Measurements from ENCODE around the gene CFAP45.

The CFAP45 gene

GRCh38 chr1:159923203-159924024 is 23.4 kb upstream of the CFAP45 start:
- DNase-seq (ENCODE audit: low read depth, low spot score), result peak; percentile 54

DNA sequence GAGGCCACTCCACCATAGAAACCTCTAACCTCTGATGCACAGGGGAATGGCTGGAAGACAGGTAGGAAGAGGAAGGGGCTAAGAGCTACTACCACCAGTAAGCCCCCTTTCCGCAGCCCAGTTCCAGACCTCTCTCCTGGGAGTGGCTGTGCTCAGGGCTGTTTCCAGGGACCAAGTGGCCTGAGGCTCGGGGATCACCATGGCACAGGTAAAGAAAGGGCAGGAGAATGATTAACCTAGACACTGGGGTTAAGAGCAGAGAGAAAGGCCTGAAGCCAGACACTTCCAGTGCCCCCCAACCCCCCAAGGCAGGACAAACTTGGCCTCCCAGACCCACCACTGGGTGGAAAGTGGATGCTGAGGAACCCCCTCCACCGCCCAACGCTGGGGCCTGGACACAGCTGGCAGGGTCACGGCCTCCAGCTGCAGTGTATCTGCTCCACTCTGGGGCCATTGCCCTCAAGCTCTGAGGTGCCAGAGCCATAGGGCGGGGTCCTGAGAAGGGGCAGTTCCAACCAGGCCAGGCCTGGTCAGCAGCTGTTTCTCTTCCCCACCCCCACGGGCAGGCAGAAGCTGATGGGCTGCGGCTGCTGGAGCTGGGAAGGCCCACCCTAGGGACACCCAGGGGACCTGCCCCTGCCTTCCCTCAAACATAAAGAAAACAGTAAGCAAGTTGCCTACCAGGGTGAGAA is 22.7 kb upstream of the CFAP45 start:
- no peak for DNase-seq (ENCODE audit: low read depth, low spot score)

DNA sequence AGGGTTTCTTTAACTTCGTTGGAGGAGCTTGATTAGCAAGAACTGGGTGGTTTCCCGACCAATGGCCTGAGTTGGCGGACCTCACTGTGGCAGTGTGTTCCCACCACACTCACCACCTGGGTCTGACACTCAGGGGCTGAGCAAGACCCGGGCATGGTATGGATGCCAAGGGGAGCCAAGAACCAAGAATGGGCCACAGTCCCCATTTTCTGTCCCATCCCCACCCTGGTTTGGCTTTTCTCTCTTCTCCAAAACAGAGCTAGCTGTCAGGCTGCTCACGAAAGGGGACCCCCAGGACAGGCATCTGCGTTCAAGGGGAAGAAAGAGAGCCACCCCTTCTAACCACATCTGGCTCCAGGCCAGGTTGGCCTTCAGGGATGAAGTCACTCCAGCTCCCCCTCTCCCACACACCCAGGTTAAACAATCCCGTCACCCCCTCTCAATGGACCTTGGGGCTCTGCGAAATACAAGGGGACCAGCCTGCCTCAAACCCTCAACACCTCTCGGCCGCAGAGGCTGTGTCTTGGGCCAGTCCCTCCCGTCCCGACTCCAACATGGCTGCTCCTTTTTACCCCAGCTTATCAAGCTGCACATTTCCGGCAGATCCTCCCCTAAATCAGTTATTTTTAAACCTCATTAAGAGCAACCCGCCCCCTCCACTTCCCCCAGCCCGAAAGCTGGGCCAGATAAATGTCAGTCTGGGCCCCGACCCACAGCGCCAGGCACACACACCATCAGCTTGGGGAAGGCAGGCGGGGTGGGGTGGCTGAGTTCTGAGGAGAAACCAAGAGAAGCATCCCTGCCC is 21.9 kb upstream of the CFAP45 start:
- DNase-seq (ENCODE audit: low read depth, low spot score), result no peak

GRCh38 chr1:159921251-159921650 is 21.3 kb upstream of the CFAP45 start:
- DNase-seq (ENCODE audit: low read depth, low spot score), result no peak

DNA sequence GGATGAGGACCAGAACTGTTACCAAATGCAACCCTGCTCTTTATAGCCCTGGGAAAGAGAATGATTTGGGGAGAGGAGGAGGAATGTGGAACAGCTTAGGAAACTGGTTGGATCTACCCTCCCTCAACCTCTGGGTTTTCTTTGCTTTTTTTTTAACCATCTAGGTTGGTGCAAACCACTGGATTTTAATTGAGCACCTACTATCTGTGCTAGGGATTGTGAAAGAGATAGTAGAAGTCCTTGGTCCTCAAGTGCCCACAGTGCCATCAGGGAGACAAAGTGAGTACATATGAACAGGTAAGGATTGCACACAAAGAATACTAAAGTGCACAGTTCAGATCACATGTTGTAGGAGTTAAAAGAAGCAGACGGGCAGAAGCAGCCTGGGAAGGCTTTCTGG is 20.7 kb upstream of the CFAP45 start:
- DNase-seq (ENCODE audit: low read depth, low spot score), result no peak

DNA sequence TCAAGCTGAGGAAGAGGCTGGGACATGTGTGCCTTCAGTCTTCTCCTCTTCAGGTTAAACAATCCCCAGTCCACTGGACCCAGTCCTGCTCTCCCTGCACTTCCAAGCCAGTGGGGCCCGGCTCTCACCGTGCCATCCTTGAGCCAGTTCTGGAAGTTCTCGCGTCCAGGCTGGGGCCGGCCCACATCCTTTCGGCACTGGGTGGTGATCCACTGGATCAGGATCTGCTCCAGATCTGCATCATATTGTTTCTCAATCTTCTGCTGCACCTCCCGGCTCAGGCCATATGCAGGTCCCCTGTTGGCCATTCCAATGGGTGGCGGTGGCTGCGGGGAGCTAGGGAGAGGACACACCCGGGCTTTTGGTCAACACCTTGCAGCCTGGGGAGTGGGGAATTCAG is 20.2 kb upstream of the CFAP45 start:
- DNase-seq (ENCODE audit: low read depth, low spot score), result no peak

- DNase-seq (ENCODE audit: low read depth, low spot score), result no peak
Measured at GRCh38 chr1:159919236-159919865, 19.4 kb upstream of the CFAP45 start.

DNA sequence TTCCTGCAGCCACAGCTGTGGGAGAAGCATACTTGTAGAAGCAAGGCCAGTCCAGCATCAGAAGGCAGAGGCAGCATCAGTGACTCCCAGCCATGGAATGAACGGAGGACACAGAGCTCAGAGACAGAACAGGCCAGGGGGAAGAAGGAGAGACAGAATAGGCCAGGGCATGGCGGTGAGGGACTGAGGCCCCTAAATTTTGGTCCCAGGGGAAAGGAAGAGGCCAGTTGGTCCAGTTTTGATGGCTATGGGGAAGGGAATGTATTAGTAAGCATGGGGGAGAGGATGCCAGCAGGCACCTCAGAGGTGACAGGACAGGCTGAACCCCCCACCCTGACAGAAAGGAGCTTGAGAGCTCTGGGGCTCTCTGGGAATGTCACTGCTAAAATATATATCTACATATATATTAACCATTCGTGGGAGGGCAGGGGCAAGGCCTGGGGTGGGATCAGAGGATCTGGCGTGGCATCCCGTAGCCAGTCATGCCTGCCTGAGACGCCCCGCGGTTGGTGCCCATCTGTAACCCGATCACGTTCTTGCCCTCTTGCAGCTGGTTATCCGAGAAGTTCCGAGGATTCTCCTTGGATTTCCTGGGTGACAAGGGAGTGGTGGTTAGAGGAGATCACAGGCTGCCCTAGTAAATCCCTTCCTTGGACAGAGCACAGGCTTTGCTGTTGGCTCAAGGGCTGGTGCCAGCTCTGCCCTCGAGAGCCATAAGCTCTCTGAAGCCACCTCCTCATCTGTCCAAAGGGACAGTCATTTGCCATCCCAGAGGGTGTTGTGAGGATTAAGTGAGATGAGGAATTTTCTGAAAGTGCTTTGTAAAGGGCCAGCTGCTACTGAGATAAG is 18.6 kb upstream of the CFAP45 start:
- DNase-seq (ENCODE audit: low read depth, low spot score), result no peak

DNA sequence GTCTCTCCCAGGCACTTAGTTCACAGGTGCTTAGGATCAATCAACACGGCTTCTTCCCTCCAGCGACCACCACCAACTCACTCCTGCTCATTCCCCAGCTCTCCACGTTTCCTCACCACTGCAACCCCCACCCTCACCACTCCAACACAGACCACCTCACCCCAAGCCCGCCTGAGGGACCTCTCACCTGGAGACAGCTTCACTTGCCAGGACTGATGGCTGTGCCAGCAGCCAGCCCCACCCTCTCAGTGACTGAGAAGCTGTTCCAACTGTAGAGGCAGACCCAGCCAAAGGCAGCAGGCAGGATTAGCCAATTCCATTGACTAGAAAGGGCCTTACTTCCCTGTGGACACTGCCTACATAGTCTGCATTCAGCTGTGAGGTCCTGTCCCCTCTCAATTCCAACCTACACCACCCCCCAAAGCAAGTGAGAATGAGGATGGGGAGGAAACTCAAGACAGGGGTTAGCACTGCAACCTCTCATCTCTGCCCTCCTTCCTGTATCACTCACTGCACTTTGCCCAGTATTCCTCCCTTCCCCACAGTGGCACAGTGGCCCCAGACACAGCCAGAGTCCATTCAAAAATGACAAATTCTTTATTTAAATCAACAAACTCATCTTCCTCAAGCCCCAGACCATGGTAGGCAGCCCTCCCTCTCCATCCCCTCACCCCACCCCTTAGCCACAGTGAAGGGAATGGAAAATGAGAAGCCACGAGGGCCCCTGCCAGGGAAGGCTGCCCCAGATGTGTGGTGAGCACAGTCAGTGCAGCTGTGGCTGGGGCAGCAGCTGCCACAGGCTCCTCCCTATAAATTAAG is 17.8 kb upstream of the CFAP45 start:
- no peak for DNase-seq (ENCODE audit: low read depth, low spot score)

DNA sequence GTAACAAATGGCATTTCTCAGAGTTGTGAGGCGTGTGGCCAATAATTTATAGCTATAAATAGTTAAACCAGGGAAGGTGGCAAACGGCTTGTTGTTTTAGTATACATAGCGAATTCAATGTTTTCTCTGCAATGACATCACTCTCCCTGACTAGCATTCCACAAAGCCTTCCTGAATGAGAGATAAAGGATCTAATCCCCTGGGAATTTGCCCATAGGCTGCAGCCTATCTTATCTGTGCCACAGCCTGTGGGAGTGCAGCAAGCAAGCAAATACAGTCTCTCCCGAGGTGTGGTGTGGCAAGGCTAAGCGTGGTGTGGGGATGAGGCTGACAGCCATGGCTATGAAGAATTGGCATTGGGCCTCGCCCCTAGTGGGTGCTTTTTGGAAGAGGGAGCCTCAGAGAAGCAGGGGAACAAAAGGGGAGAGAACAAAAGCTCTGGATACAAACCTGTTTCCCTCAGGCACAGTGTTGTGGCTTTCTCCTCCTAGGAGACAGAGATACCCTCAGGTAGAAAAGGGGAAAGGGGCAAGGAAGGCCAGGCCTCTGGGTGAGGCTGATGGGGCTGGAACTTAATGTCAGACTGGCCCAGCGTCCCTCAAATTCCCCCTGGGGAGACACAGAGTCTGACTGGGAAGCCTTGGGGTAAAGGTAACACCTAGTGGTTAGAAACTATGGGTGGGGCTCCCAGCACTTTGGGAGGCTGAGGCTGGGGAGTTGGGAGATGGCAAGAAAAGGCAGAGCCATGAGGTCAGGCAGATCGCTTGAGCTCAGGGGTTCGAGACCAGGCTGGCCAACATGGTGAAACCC is 16.5 kb upstream of the CFAP45 start:
- DNase-seq (ENCODE audit: low read depth, low spot score), result no peak

DNA sequence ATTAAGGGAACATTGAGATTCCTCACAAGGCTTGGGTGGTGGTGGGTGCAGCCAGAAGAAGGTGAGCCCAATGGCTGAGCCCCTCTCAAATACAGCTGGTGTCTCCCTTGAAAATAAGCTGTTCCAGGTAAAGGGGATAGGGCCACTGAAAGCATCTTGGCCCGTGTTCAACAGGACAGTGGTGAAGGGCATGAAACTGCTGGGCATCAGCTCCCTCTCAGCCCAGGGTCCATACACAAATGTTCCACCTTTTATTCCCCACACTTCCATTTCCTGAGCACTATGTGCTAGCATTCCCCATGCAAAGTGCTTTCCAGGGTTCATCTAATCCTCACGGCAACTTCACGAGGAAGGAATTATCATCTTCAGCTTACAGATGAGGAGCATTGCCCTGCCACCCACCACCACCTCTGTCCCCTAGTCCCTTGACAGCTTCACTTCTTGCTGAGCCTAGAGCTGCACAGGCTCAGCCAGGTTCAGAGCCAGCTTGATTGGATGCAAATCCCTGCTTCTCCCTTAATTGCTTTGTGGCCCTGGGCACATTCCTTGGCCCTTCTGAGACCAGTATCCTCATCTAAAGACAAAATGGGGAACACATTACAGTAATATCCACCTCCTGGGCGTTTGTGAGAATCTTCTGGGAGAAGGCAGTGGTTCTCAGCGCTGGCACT is 15.7 kb upstream of the CFAP45 start:
- no peak for DNase-seq (ENCODE audit: low read depth, low spot score)

DNA sequence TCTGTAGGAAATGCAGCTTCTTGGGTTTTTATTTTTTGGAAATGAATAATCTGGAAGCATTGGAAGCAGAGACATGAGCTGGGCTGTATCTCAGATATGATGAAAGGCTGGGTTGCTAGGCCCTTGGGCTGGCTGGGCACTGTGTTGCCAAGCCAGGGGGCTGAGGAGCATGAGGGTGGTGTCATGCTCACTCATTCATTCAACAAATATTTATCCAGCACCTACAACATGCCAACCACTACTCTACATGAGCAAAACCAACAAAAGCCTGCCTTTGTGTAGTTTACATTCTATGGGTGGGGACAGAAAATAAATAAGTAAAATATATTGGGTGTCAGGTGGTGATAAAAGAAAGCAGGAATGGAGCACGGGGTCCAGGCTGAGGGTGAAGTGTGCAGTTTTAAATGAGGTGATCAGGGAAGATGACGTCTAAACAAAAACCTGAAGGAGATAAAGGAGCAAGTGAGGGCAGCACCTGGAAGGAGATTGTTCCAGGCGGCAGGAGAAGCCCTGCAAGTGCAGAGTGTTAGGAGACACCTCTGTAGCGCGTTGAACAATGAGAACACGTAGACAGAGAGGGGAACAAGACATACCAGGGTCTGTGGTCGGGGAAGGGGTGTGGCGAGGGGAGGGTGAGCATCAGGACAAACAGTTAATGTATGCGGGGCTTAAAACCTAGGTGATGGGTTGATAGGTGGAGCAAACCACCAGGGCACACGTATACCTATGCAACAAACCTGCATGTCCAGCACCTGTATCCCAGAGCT is 14.5 kb upstream of the CFAP45 start:
- DNase-seq (ENCODE audit: low read depth, low spot score), result no peak

- DNase-seq (ENCODE audit: low read depth, low spot score), result no peak
Measured at GRCh38 chr1:159913451-159914192, 13.7 kb upstream of the CFAP45 start.

GRCh38 chr1:159911326-159912070 is 11.5 kb upstream of the CFAP45 start:
- DNase-seq (ENCODE audit: low read depth, low spot score), result no peak

DNA sequence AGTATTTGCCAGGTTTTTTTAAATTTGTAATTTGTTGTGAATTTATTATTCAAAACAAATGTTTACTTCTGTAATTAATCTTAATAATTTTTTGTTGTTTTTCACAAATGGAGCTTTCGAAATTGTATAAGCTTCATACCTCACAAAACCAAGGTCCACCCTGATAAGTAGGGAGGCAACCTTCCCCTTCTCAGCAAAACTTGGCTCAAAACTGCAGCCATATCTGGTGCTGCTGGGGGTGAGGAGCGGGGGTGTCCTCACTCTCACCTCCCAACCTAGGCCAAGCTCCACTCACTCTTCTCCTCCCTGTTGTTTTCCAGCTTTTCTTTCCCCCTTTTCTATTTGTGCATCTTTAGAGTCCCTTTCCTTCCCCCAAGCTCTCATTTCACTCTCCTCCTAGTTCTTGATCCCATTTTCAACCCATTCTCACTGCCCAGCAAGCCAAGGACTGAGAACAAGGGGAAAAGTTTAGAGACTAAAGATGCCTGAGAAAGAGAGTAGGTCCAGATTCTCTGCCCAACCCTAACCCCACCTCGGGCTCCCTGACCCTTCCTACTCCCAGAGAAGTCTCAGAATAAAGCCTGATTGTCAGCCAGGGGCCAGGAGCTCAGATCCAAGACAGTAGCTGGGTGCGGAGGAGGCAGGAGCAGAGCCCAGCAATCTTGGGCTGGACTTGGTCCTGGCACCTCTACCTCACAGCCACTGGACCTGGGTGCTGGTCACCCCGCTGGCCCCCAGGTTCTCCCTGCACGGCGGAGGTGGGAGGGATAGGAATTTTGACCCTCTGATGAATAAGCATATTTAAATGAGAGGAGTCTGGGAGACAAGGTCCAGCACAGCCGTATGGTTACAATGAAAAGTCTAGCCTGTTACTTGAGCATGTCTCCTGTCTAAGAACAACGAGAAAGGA is 8.3 kb upstream of the CFAP45 start:
- DNase-seq (ENCODE audit: low read depth, low spot score), result no peak
